Measurements from ENCODE around the gene STK11. TPM values are rescaled to one million over a fixed set of nuclear protein-coding genes. Genes with fewer than 3 reads are reported as not detected.

STK11 gene
- total RNA-seq, 4 donors from 2014 or later: 22.8 to 71.8 (median 31.9) TPM

DNA sequence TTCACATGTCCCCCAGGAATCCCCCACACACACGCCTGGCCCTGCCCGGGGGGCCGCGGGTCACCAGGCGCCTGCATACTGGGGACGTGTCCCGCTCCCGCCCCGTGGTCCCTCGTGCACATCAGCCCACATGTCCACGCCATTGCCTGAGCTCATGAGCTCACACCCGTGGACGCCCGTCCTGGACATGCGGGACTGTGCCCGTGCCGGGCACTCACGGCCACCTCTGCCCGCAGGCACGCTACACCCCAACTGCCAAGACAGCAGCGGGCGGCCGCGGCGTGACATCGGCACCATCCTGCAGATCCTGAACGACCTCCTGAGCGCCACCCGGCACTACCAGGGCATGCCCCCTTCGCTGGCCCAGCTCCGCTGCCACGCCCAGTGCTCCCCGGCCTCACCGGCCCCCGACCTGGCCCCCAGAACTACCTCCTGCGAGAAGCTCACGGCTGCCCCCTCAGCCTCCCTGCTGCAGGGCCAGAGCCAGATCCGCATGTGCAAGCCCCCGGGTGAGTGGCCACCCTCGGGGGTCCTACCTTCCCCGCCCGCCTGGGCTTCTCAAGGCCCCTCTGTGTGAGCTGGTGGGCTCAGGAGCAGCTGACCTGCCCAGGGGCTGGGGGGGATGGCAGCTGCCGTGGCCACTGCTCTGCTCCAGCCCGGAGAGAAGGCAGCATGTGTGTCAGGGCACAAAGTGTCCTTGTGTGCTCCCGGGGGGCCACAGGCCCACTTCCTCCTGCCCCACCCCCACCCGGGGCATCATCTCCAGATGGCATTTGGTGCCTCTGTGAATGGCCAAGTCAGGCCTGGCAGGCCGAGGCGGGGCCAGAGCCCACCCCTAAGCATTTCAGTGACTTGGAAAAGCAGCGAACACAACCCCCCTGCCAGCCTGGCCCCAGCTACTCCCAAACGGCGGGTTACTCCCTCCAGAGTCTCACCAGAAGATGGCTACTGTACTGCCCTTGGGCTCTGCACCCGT, 49.9 kb downstream of the STK11 start:
- TF ChIP-seq, protein P1, sequence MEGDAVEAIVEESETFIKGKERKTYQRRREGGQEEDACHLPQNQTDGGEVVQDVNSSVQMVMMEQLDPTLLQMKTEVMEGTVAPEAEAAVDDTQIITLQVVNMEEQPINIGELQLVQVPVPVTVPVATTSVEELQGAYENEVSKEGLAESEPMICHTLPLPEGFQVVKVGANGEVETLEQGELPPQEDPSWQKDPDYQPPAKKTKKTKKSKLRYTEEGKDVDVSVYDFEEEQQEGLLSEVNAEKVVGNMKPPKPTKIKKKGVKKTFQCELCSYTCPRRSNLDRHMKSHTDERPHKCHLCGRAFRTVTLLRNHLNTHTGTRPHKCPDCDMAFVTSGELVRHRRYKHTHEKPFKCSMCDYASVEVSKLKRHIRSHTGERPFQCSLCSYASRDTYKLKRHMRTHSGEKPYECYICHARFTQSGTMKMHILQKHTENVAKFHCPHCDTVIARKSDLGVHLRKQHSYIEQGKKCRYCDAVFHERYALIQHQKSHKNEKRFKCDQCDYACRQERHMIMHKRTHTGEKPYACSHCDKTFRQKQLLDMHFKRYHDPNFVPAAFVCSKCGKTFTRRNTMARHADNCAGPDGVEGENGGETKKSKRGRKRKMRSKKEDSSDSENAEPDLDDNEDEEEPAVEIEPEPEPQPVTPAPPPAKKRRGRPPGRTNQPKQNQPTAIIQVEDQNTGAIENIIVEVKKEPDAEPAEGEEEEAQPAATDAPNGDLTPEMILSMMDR (IDR thresholded peaks at IDR 0.05; ENCODE audit: low read depth): no peak

DNA sequence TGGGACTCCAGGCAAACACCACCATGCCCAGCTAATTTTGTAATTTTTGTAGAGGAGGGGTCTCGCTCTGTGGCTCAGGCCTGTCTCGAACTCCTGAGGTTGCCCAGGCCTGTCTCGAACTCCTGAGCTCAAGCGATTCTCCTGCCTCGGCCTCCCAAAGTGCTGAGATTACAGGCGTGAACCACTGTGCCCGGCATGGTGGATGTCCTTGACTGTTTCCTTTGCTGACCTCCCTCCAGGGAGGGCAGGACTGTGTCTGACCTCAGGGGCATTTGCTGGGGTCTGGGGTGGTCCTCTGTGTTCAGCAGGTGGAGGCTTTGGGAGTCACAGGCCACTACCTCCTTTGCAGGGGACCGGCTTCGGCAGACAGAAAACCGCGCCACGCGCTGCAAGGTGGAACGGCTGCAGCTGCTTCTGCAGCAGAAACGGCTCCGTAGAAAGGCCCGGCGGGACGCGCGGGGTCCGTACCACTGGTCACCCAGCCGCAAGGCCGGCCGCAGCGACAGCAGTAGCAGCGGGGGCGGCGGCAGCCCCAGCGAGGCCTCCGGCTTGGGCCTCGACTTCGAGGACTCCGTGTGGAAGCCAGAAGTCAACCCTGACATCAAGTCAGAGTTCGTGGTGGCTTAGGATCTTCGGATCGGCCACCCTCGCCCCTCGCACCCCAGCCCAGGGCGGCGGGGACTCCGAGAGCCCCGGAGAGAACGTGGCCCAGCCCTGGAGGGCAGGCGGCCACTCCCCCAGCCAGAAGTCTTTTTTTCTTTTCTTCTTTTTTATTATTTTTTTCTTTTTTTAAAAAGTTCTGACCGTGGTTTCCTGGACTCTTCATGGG, 51.3 kb downstream of the STK11 start:
- TF ChIP-seq, protein P1 (IDR thresholded peaks at IDR 0.05; ENCODE audit: low read depth): no peak

DNA sequence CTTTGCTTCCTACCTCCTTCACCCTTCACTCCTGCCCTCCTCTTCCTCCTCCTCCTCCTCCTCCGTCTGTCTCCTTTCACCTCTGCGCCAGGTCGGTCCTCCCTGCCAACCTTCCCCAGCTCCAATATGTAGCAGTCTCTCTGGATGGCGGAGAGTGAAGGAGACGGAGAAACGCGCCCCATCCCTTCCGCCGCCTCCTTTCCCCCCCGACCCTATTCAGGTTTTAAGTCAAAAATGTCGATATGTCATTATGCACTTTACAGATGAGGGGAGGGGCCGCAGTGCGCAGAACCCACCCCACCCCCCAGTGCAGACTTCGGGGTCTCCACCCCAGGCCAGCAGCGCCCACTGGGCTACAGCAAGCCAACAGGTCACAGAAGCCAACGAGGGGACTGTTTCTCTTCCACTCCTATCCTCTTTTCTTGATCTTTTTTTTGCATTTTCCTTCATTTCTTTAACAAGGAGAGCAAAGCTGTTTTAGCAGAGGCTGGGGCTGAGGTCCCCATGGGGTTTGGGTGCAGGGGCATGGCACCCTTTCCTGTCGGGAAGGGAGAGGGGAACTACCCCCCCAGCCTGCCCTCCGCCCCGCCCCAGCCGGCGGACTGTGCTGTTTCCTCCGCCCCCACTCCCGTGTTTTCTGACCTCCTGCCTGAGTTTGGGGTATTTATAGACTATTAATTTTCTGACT, 52.0 kb downstream of the STK11 start:
- TF ChIP-seq, protein P1 (IDR thresholded peaks at IDR 0.05; ENCODE audit: low read depth): no peak

DNA sequence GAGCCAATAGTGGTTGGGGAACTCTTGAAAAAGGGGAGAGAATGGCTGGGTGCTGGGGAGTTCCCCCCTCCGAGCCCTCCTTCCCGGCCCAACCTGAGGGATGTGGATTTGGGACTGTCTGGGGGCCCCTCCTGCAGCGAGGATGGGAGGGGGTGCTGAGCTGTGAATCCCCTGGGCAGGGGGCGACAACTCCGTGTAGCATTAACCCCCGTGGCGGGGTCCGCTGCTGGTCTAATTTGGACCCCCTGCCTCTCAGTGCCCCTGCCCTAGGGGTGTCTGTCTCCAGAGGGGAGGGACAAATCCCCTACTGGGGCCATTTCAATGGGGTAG, 52.5 kb downstream of the STK11 start:
- TF ChIP-seq, protein P1 (IDR thresholded peaks at IDR 0.05; ENCODE audit: low read depth): no peak

DNA sequence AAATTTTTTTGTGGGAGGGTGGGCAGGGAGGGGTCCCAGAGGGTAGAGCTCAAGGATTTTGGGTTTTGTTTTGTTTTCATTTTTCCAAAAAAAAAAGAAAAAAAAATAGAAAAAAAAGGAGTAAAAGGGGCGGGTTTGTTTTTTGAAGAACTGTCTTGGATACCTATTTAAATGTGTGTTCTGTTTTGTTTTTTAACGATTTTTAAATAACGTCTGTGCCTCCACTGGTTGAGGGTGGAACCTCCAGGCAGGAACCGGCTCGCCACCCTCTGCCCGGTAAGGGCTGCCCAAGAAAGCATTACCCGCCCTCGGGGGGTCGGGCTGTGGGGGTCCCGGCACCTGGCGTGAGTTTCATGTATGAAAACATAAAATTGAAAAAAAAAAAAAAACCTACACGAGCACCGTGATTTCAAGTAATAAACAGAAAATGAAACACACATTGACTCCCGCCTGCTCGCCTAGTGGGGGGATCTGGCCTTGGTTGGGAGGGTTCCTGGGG, 53.2 kb downstream of the STK11 start:
- TF ChIP-seq, protein P1 (IDR thresholded peaks at IDR 0.05; ENCODE audit: low read depth): no peak

DNA sequence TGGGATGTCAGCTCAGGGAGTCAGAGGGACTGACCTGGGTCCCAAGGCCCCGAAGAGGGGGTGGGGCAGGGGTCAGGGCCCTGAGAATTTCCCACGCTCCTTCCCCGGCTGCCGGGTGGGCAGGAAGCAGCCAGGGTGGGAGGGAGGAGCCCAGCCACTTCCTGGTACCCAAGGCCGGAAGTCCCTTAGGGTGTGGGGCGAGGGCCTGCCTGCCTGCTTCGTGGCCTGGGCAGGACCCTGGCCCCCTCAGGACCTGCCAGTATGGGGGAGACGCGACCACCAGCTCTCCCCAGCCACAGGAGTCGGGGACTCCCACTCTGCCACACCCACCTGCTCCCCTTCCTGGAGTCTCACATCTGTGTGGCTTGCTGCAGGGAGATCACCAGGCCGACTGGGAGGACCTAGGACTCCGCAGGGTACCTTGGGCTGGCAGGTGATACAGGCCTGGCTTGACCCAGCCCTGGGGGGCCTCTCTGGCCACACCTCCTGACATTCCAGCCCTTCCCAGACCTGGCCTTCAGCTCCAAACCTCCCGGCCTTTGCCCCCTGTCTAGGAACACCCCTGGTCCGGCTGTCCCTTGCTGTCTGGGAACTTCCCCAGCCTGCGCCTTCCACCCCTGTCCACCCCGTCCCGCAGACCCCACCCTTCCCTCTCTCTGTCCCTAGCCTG, 53.8 kb downstream of the STK11 start:
- TF ChIP-seq, protein P1 (IDR thresholded peaks at IDR 0.05; ENCODE audit: low read depth): no peak

Data from subcutaneous adipose tissue (tissue), 4 donors.